Measurements from ENCODE around the gene TCERG1L.

DNA sequence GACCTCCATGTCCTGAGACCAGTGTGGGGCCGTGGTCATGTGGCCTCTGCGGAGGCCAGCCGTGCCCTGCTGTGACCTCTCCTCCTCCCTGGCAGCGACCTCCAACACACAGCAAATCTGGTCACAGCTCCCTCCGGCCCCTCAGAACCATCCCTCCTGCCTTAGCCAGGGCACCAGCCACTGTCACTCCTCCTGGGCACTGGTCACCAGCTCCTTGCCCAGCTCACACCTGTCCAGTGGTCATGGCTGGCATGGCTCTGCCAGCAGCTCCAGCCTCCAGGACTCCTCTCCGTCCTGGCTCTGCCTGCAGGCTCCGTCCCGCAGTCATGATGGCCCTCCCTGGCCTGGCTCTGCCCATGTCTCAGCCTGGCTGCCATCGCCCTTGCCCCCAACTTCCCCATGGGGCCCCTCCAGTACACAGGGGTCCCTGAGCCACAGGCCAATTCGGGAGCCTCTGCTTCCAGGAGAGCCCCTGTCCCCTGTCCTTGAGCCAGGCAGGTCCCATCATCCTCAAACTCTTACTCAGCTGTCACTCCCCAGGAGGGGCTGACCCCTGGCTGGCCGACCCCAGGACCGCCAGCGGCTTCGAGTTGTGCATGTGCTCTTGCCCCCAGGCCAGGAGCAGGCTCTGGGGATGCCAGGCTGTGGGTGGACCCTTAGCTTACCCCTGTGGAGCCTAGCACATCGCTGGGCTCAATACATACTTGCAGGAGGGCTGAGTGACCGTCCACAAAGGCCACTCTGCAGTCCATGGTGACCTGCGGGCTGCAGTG, 92.5 kb downstream of the TCERG1L start:
- TF ChIP-seq, protein P1, sequence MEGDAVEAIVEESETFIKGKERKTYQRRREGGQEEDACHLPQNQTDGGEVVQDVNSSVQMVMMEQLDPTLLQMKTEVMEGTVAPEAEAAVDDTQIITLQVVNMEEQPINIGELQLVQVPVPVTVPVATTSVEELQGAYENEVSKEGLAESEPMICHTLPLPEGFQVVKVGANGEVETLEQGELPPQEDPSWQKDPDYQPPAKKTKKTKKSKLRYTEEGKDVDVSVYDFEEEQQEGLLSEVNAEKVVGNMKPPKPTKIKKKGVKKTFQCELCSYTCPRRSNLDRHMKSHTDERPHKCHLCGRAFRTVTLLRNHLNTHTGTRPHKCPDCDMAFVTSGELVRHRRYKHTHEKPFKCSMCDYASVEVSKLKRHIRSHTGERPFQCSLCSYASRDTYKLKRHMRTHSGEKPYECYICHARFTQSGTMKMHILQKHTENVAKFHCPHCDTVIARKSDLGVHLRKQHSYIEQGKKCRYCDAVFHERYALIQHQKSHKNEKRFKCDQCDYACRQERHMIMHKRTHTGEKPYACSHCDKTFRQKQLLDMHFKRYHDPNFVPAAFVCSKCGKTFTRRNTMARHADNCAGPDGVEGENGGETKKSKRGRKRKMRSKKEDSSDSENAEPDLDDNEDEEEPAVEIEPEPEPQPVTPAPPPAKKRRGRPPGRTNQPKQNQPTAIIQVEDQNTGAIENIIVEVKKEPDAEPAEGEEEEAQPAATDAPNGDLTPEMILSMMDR (IDR thresholded peaks at IDR 0.05; ENCODE audit: insufficient read depth, low read depth, low read length): no peak
- no peak for TF ChIP-seq EZH2 (IDR thresholded peaks at IDR 0.05; ENCODE audit: insufficient read depth, low read length)
